GM12872 (cell line): ENCODE data around the gene BCL10.

Experiments
- CTCF ChIP-seq: IDR thresholded peaks from 3 replicates; pipeline ENCODE4 v1.5.1; 2011; ENCODE audit warnings: low read depth, mild to moderate bottlenecking, low read length, moderate library complexity; ENCODE audit not compliant: insufficient read depth

BCL10 gene

GRCh38 chr1:85275701-85276214 is 674 bp downstream of the BCL10 start:
- TF ChIP-seq CTCF: no peak

GRCh38 chr1:85274969-85275453 is 1.4 kb downstream of the BCL10 start:
- no peak for TF ChIP-seq CTCF

- no peak for TF ChIP-seq CTCF
Observed at GRCh38 chr1:85273397-85273796, 3.0 kb downstream of the BCL10 start.

- no peak for TF ChIP-seq CTCF
Observed at GRCh38 chr1:85268801-85269585, 7.4 kb downstream of the BCL10 start.

- no peak for TF ChIP-seq CTCF
Observed at GRCh38 chr1:85267313-85267712, 9.1 kb downstream of the BCL10 start.

- no peak for TF ChIP-seq CTCF
Observed at GRCh38 chr1:85264150-85264549, 12.3 kb downstream of the BCL10 start.

- no peak for TF ChIP-seq CTCF
Observed at GRCh38 chr1:85262985-85263384, 13.4 kb downstream of the BCL10 start.
